Neural cell (in vitro differentiated cells): Measurements from ENCODE around the gene CCDC63. TPM values are rescaled to one million over a fixed set of nuclear protein-coding genes. Genes with fewer than 3 reads are reported as not detected.
A peak's percentile ranks its signal among the peaks of the same experiment; 100 is the strongest.

Experiments used
- H2AFZ ChIP-seq: fragments of 200-600, 300-800 bp; sonication (generic), shearing (Covaris generic); 2 replicates; pipeline ENCODE4 v1.6.0; 2014; ENCODE audit warnings: low read depth, mild to moderate bottlenecking, antibody characterized with exemption, low read length, moderate library complexity
- H3F3A ChIP-seq: fragments of 200-600 bp; shearing (Covaris generic); 2 replicates; pipeline ENCODE4 v1.6.1; 2016; ENCODE audit warnings: mild to moderate bottlenecking, moderate library complexity, mixed read lengths, antibody characterized with exemption, low read length; ENCODE audit not compliant: insufficient read depth, poor library complexity, severe bottlenecking
- H3K27ac ChIP-seq: fragments of 200-600, 300-800 bp; sonication (generic), shearing (Covaris generic); 2 replicates; pipeline ENCODE4 v1.5.1; 2014; ENCODE audit warnings: mild to moderate bottlenecking, low read length, moderate library complexity
- H3K27me3 ChIP-seq: fragments of 300-800, 200-600 bp; sonication (generic), shearing (Covaris generic); 2 replicates; pipeline ENCODE4 v1.6.0; 2014; ENCODE audit warnings: mild to moderate bottlenecking, low read depth, low read length, moderate library complexity; ENCODE audit not compliant: insufficient read depth
- H3K36me3 ChIP-seq: fragments of 300-800, 200-600 bp; sonication (generic), shearing (Covaris generic); 2 replicates; pipeline ENCODE4 v1.5.1; 2014; ENCODE audit warnings: mild to moderate bottlenecking, antibody characterized with exemption, low read length, moderate library complexity; ENCODE audit not compliant: insufficient read depth
- H3K4me2 ChIP-seq: fragments of 300-800, 200-600 bp; sonication (generic), shearing (Covaris generic); 2 replicates; pipeline ENCODE4 v1.6.0; 2014; ENCODE audit warnings: mild to moderate bottlenecking, low read length
- H3K4me3 ChIP-seq: fragments of 300-800, 200-600 bp; sonication (generic), shearing (Covaris generic); 2 replicates; pipeline ENCODE4 v1.5.1; 2014; ENCODE audit warnings: mild to moderate bottlenecking, low read length, moderate library complexity
- H3K79me2 ChIP-seq: fragments of 200-600 bp; shearing (Covaris generic); replicated peaks from 2 replicates; pipeline ENCODE4 v1.6.0; 2014; ENCODE audit warnings: mild to moderate bottlenecking, low read length, moderate library complexity; ENCODE audit not compliant: insufficient read depth
- H3K9ac ChIP-seq: fragments of 300-800, 200-600 bp; sonication (generic), shearing (Covaris generic); 2 replicates; pipeline ENCODE4 v1.6.1; 2016; ENCODE audit warnings: mild to moderate bottlenecking, low read length, mixed read lengths
- H3K9me2 ChIP-seq: fragments of 200-600 bp; shearing (Covaris generic); 2 replicates; pipeline ENCODE4 v1.6.1; 2016; ENCODE audit warnings: mild to moderate bottlenecking, low read length, mixed read lengths; ENCODE audit not compliant: insufficient read depth
- H3K9me3 ChIP-seq: fragments of 200-600, 300-800 bp; sonication (generic), shearing (Covaris generic); 2 replicates; pipeline ENCODE4 v1.6.1; 2016; ENCODE audit warnings: mild to moderate bottlenecking, mixed run types, low read length, moderate library complexity, mixed read lengths
- H4K20me1 ChIP-seq: fragments of 200-600 bp; shearing (Covaris generic); 2 replicates; pipeline ENCODE4 v1.6.1; 2016; ENCODE audit warnings: mild to moderate bottlenecking, mixed run types; ENCODE audit not compliant: insufficient read depth
- EP300 ChIP-seq: fragments of 450-650 bp; conservative IDR thresholded peaks from 2 replicates; pipeline ENCODE4 v1.6.1; 2014; ENCODE audit warnings: antibody characterized with exemption, mild to moderate bottlenecking, moderate library complexity; ENCODE audit not compliant: poor library complexity, severe bottlenecking
- EZH2 ChIP-seq: fragments of 200-600, 300-800 bp; shearing (Covaris generic), sonication (generic); IDR thresholded peaks from 2 replicates; pipeline ENCODE4 v1.6.1; 2014; ENCODE audit warnings: antibody characterized with exemption, low read length, borderline replicate concordance, mild to moderate bottlenecking; ENCODE audit not compliant: insufficient read depth, poor library complexity, severe bottlenecking
- MXI1 ChIP-seq: fragments of 450-650 bp; conservative IDR thresholded peaks from 2 replicates; pipeline ENCODE4 v1.6.1; 2014; ENCODE audit warnings: antibody characterized with exemption, mild to moderate bottlenecking; ENCODE audit not compliant: poor library complexity, severe bottlenecking
- POLR2AphosphoS5 ChIP-seq: IDR thresholded peaks from 2 replicates; pipeline ENCODE4 v1.6.1; 2012
- RAD21 ChIP-seq: fragments of 450-650 bp; conservative IDR thresholded peaks from 2 replicates; pipeline ENCODE4 v1.6.1; 2014; ENCODE audit warnings: antibody characterized with exemption, mild to moderate bottlenecking, moderate library complexity
- SMC3 ChIP-seq: fragments of 450-650 bp; conservative IDR thresholded peaks from 2 replicates; pipeline ENCODE4 v1.6.1; 2014; ENCODE audit warnings: antibody characterized with exemption, mild to moderate bottlenecking, moderate library complexity; ENCODE audit not compliant: poor library complexity
- TAF1 ChIP-seq: IDR thresholded peaks from 2 replicates; pipeline ENCODE4 v1.6.1; 2012; ENCODE audit warnings: low read depth
- polyA minus RNA-seq: library from RNA; depleted of rRNA, polyadenylated mRNA; stranded (reverse); fragments of >200 nt; gene quantifications from 2 replicates; pipeline ENCODE4 v1.2.3, GENCODE V29; 2014
- polyA plus RNA-seq: library from polyadenylated mRNA; depleted of rRNA; stranded (reverse); fragments of >200 nt; gene quantifications from 2 replicates; pipeline ENCODE4 v1.2.3, GENCODE V29; 2014
- TF ChIP-seq, protein P1 (sequence below): fragments of 450-650 bp; IDR thresholded peaks from 2 replicates; pipeline ENCODE4 v1.5.1; 2014; ENCODE audit warnings: antibody characterized with exemption, mild to moderate bottlenecking, moderate library complexity; ENCODE audit not compliant: poor library complexity, severe bottlenecking
- TF ChIP-seq, protein P2 (sequence below): IDR thresholded peaks from 2 replicates; pipeline ENCODE4 v1.6.1; 2012; ENCODE audit warnings: borderline replicate concordance

Gene CCDC63
- polyA plus RNA-seq (not detected in 2 replicates), polyA minus RNA-seq (not detected in 2 replicates)

DNA sequence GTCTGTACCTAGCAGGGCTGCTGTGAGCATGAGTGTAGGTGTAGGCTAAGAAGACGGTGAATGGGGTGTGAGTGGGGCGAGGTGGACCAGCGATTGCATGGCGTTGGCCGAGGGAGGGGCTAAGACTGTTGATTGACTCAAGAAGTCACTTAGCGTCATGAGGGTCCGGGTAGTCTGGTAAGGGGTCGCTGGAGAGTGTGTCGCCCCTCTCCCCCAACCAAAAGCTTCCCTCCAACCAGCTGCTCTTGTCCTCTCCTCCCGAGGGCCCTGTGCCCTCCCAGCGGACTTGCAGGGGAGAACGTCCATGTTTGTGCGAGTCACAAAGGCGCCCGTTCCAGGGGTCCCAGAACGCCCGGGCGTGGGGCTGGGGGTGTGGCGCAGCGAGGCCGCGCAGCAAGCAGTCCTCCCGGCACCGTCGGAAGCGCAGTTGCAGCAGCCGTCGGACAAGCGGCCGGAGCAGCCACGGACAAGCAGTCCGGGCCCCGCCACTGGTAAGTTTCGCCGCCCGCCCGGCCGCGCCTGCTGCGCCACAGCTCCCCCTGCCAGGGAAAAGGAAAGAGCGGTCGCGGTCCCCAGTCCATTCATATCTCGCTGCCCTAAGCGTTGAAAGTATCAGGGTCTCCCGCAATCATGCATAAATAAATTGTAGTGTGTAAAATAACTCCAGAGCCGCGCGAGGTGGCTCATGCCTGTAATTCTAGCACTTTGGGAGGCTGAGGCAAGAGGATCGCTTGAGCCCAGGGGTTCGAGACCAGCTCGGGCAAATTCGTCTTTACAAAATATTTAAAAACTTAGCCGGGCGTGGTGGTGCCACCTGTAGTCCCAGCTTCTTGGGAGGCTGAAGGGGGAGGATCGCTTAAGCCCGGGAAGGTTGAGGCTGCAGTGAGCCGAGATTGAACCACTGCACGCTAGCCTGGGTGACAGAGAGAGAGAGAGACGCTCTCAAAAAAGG is at the start of gene CCDC63:
Gene CCDC63 (plus strand): TSS at position 373 of the 952 bp plus-strand sequence. CDS start 5,968 bp downstream, outside the sequence.
- H3K79me2 ChIP-seq = no peaks in the 10 kb centered on the region
- no peak within 1 kb of the TSS for H3K9ac ChIP-seq
- H3K36me3 ChIP-seq = no peaks in the 10 kb centered on the region
- H3K27me3 ChIP-seq = peaks cover 10% of the 10 kb centered on the region
- H3K27ac ChIP-seq = no peak within 1 kb of the TSS
- no peak within 1 kb of the TSS for H3K4me2 ChIP-seq
- TF ChIP-seq, protein P1, sequence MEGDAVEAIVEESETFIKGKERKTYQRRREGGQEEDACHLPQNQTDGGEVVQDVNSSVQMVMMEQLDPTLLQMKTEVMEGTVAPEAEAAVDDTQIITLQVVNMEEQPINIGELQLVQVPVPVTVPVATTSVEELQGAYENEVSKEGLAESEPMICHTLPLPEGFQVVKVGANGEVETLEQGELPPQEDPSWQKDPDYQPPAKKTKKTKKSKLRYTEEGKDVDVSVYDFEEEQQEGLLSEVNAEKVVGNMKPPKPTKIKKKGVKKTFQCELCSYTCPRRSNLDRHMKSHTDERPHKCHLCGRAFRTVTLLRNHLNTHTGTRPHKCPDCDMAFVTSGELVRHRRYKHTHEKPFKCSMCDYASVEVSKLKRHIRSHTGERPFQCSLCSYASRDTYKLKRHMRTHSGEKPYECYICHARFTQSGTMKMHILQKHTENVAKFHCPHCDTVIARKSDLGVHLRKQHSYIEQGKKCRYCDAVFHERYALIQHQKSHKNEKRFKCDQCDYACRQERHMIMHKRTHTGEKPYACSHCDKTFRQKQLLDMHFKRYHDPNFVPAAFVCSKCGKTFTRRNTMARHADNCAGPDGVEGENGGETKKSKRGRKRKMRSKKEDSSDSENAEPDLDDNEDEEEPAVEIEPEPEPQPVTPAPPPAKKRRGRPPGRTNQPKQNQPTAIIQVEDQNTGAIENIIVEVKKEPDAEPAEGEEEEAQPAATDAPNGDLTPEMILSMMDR = peak; percentile 27
- no peak for TF ChIP-seq MXI1
- no peaks in the 10 kb centered on the region for H3K9me2 ChIP-seq
- no peaks in the 10 kb centered on the region for H3F3A ChIP-seq
- H2AFZ ChIP-seq = no peak within 1 kb of the TSS
- no peak within 1 kb of the TSS for H3K4me3 ChIP-seq
- no peaks in the 10 kb centered on the region for H4K20me1 ChIP-seq
- no peaks in the 10 kb centered on the region for H3K9me3 ChIP-seq

DNA sequence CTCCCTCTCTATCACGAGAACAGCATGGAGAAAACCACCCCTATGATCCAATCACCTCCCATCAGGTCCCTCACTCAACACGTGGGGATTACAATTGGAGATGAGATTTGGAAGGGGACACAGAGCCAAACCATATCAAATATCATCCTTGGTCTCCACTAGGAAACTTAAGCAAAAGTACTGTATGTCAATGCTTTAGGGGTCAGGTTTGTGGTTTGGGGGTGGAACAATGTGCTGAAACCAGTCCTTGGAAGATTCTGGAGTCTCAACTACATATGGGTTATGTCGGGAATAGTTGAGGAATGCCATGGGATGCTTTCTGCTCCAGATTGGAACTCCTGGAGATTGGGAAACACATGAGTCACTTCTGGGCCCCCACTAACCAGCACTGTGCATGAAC is 48.3 kb upstream of the CCDC63 start:
- no peak overlapping the region for H3K4me3 ChIP-seq
- TF ChIP-seq MXI1 (no peak), TAF1 (no peak), RAD21 (no peak), EP300 (no peak), SMC3 (no peak), POLR2AphosphoS5 (no peak), EZH2 (no peak)
- TF ChIP-seq, protein P1 = no peak
- TF ChIP-seq, protein P2, sequence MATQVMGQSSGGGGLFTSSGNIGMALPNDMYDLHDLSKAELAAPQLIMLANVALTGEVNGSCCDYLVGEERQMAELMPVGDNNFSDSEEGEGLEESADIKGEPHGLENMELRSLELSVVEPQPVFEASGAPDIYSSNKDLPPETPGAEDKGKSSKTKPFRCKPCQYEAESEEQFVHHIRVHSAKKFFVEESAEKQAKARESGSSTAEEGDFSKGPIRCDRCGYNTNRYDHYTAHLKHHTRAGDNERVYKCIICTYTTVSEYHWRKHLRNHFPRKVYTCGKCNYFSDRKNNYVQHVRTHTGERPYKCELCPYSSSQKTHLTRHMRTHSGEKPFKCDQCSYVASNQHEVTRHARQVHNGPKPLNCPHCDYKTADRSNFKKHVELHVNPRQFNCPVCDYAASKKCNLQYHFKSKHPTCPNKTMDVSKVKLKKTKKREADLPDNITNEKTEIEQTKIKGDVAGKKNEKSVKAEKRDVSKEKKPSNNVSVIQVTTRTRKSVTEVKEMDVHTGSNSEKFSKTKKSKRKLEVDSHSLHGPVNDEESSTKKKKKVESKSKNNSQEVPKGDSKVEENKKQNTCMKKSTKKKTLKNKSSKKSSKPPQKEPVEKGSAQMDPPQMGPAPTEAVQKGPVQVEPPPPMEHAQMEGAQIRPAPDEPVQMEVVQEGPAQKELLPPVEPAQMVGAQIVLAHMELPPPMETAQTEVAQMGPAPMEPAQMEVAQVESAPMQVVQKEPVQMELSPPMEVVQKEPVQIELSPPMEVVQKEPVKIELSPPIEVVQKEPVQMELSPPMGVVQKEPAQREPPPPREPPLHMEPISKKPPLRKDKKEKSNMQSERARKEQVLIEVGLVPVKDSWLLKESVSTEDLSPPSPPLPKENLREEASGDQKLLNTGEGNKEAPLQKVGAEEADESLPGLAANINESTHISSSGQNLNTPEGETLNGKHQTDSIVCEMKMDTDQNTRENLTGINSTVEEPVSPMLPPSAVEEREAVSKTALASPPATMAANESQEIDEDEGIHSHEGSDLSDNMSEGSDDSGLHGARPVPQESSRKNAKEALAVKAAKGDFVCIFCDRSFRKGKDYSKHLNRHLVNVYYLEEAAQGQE = no peak
- H3K79me2 ChIP-seq = no peaks in the 10 kb centered on the region

More for the DNA sequence above, 48.3 kb upstream of the CCDC63 start:
- no peaks in the 10 kb centered on the region for H3K27me3 ChIP-seq
- no peaks in the 10 kb centered on the region for H3K9me3 ChIP-seq
- no peaks in the 10 kb centered on the region for H3F3A ChIP-seq
- no peaks in the 10 kb centered on the region for H4K20me1 ChIP-seq
- no peak overlapping the region for H2AFZ ChIP-seq
- no peaks in the 10 kb centered on the region for H3K9me2 ChIP-seq
- H3K27ac ChIP-seq = no peak overlapping the region
- H3K4me2 ChIP-seq = no peak overlapping the region
- H3K36me3 ChIP-seq = no peaks in the 10 kb centered on the region
- no peak overlapping the region for H3K9ac ChIP-seq
